H1 (cell line): ENCODE data around the gene NRXN3. TPM values are rescaled to one million over a fixed set of nuclear protein-coding genes. Genes with fewer than 3 reads are reported as not detected.

Experiments used
- CTCF ChIA-PET: fragments of 300-600 bp; sonication (Branson Sonifier 250); formaldehyde crosslinking; loops from one replicate; lab custom pipeline; 2021; ENCODE audit not compliant: partially characterized antibody; lab: Charles Lee
- POLR2A ChIA-PET: fragments of 300-600 bp; sonication (Branson Sonifier 250); formaldehyde crosslinking; loops from one replicate; lab custom pipeline; 2021; ENCODE audit warnings: inconsistent platforms; ENCODE audit not compliant: partially characterized antibody; lab: Charles Lee
- DNase-seq, 2 experiments: peaks; one replicate each; pipeline versions ENCODE4 v3.0.0 to v3.0.0-alpha.2; 2010 to 2022; ENCODE audit warnings: low spot score in 2 of 2, low read depth in 1 of 2, mixed read lengths in 1 of 2
- FAIRE-seq: peaks from 2 replicates; lab custom pipeline; 2011; peaks lifted over from hg19 to GRCh38; lab: Jason Lieb, UNC
- H2AFZ ChIP-seq: 2 replicates; pipeline ENCODE4 v1.8.1; 2012; ENCODE audit warnings: low read length, inconsistent platforms
- H2AK5ac ChIP-seq: 2 replicates; pipeline ENCODE4 v1.6.1; 2013; ENCODE audit warnings: low read depth, low read length
- H2BK120ac ChIP-seq: replicated peaks from 2 replicates; pipeline ENCODE3; 2013; ENCODE audit warnings: low read depth, low read length, inconsistent platforms
- H2BK12ac ChIP-seq: 2 replicates; pipeline ENCODE4 v1.6.1; 2013; ENCODE audit warnings: low read depth, low read length
- H2BK15ac ChIP-seq: 2 replicates; pipeline ENCODE4 v1.6.1; 2013; ENCODE audit warnings: low read length
- H2BK20ac ChIP-seq: 2 replicates; pipeline ENCODE4 v1.6.1; 2013; ENCODE audit warnings: low read length
- H2BK5ac ChIP-seq: 2 replicates; pipeline ENCODE4 v1.6.1; 2013; ENCODE audit warnings: low read depth, low read length
- H3K14ac ChIP-seq: 2 replicates; pipeline ENCODE4 v1.6.1; 2013; ENCODE audit warnings: inconsistent platforms; ENCODE audit not compliant: insufficient read length
- H3K18ac ChIP-seq: 2 replicates; pipeline ENCODE4 v1.6.1; 2013; ENCODE audit warnings: low read length; ENCODE audit errors: extremely low read depth
- H3K23ac ChIP-seq: 2 replicates; pipeline ENCODE4 v1.6.1; 2013; ENCODE audit warnings: inconsistent platforms; ENCODE audit not compliant: insufficient read length
- H3K23me2 ChIP-seq: 2 replicates; pipeline ENCODE4 v1.6.1; 2013; ENCODE audit warnings: low read depth, low read length
- H3K27ac ChIP-seq: 2 replicates; pipeline ENCODE4 v1.6.1; 2011; ENCODE audit warnings: low read depth, low read length, inconsistent platforms
- H3K27me3 ChIP-seq, 4 experiments: replicated peaks in 1 of 4; 1 replicate in 1 of 4; 2 replicates in 3 of 4; pipeline versions ENCODE4 v1.6.1 to v1.8.1; 2011 to 2013; ENCODE audit warnings: low read length in 3 of 4, mild to moderate bottlenecking in 3 of 4, inconsistent platforms in 2 of 4, mixed read lengths in 2 of 4, moderate library complexity in 1 of 4; ENCODE audit not compliant: control insufficient read depth in 3 of 4, insufficient read depth in 3 of 4; ENCODE audit errors: extremely low read depth in 1 of 4
- H3K36me3 ChIP-seq, 4 experiments: 2 replicates each; pipeline versions ENCODE4 v1.6.1 to v1.8.1; 2011 to 2013; ENCODE audit warnings: mild to moderate bottlenecking in 4 of 4, low read length in 3 of 4, moderate library complexity in 2 of 4, control low read depth in 1 of 4, inconsistent platforms in 1 of 4; ENCODE audit not compliant: insufficient read depth in 4 of 4, control insufficient read depth in 2 of 4
- H3K4ac ChIP-seq: replicated peaks from 2 replicates; pipeline ENCODE3; 2013; ENCODE audit warnings: low read length, low read depth, mixed read lengths, inconsistent platforms; ENCODE audit not compliant: insufficient read length
- H3K4me1 ChIP-seq, 4 experiments: replicated peaks in 1 of 4; 1 replicate in 1 of 4; 2 replicates in 3 of 4; pipeline versions ENCODE4 v1.6.1 to v1.8.1; 2011 to 2013; ENCODE audit warnings: low read length in 3 of 4, inconsistent platforms in 2 of 4, mixed read lengths in 1 of 4; ENCODE audit not compliant: insufficient read depth in 4 of 4, control insufficient read depth in 3 of 4
- H3K4me2 ChIP-seq, 2 experiments: 2 replicates each; pipeline versions ENCODE4 v1.6.1 to v1.8.1; 2011 to 2013; ENCODE audit warnings: low read depth in 2 of 2, low read length in 2 of 2, control low read depth in 1 of 2, inconsistent platforms in 1 of 2, mild to moderate bottlenecking in 1 of 2; ENCODE audit not compliant: insufficient read depth in 1 of 2
- H3K4me3 ChIP-seq, 4 experiments: fragments of 200-600, 300-600 bp in 1 of 4; sonication (generic), shearing (Covaris generic), sonication (Bioruptor Twin) in 1 of 4; 2 replicates each; pipeline versions ENCODE4 v1.5.1 to v1.8.1; 2011 to 2016; ENCODE audit warnings: low read length in 4 of 4, low read depth in 3 of 4, control low read depth in 2 of 4, inconsistent platforms in 2 of 4, mild to moderate bottlenecking in 2 of 4, mixed read lengths in 1 of 4, moderate library complexity in 1 of 4; ENCODE audit not compliant: insufficient read depth in 2 of 4; ENCODE audit errors: extremely low read depth in 1 of 4
- H3K56ac ChIP-seq: replicated peaks from 2 replicates; pipeline ENCODE3; 2013; ENCODE audit warnings: low read depth, mild to moderate bottlenecking, mixed read lengths, low read length, inconsistent platforms; ENCODE audit not compliant: insufficient read length
- H3K79me1 ChIP-seq: 2 replicates; pipeline ENCODE4 v1.6.1; 2013; ENCODE audit warnings: low read depth, low read length, control low read depth
- H3K79me2 ChIP-seq, 2 experiments: 2 replicates each; pipeline versions ENCODE4 v1.6.1 to v1.8.1; 2012 to 2013; ENCODE audit warnings: low read length in 2 of 2, mild to moderate bottlenecking in 2 of 2, inconsistent platforms in 1 of 2; ENCODE audit not compliant: insufficient read depth in 2 of 2, control insufficient read depth in 1 of 2
- H3K9ac ChIP-seq, 4 experiments: replicated peaks in 1 of 4; 1 replicate in 1 of 4; 2 replicates in 3 of 4; pipeline versions ENCODE4 v1.6.1 to v1.8.1; 2011 to 2013; ENCODE audit warnings: low read depth in 3 of 4, low read length in 3 of 4, control low read depth in 2 of 4, mild to moderate bottlenecking in 2 of 4, moderate library complexity in 2 of 4, inconsistent platforms in 1 of 4; ENCODE audit errors: extremely low read depth in 1 of 4
- H3K9me3 ChIP-seq, 2 experiments: 2 replicates each; pipeline versions ENCODE4 v1.6.1 to v1.8.1; 2012 to 2013; ENCODE audit warnings: mild to moderate bottlenecking in 2 of 2, moderate library complexity in 2 of 2, control low read depth in 1 of 2, inconsistent platforms in 1 of 2, low read depth in 1 of 2, low read length in 1 of 2, mixed read lengths in 1 of 2; ENCODE audit not compliant: insufficient read depth in 2 of 2
- H4K20me1 ChIP-seq, 2 experiments: replicated peaks in 1 of 2; 2 replicates each; pipeline versions ENCODE3 to v1.8.1; 2011 to 2013; ENCODE audit warnings: inconsistent platforms in 2 of 2, low read length in 2 of 2, mild to moderate bottlenecking in 1 of 2; ENCODE audit not compliant: insufficient read depth in 2 of 2, control insufficient read depth in 1 of 2
- H4K5ac ChIP-seq: 2 replicates; pipeline ENCODE4 v1.6.1; 2013; ENCODE audit warnings: low read length, low read depth, mixed read lengths, inconsistent platforms; ENCODE audit not compliant: insufficient read length
- H4K8ac ChIP-seq: 2 replicates; pipeline ENCODE4 v1.8.0; 2013; ENCODE audit warnings: mild to moderate bottlenecking, moderate library complexity, low read length, inconsistent platforms; ENCODE audit not compliant: insufficient read depth; ENCODE audit errors: extremely low read depth
- H4K91ac ChIP-seq: replicated peaks from 2 replicates; pipeline ENCODE3; 2013; ENCODE audit warnings: low read length, mixed read lengths, inconsistent platforms; ENCODE audit not compliant: insufficient read length
- TAF1 ChIP-seq: IDR thresholded peaks from 2 replicates; pipeline ENCODE4 v1.6.1; 2011; ENCODE audit warnings: mild to moderate bottlenecking, low read depth, low read length
- WGBS, 2 experiments: shearing (Covaris generic) in 1 of 2; methylation state at CpG; one replicate each; pipeline versions ENCODE4 v1.1.6 to v1.1.7; 2013 to 2015; ENCODE audit warnings: low lambda C conversion rate in 2 of 2, mixed read lengths in 2 of 2, inconsistent platforms in 1 of 2, low coverage in 1 of 2, missing lambda C conversion rate in 1 of 2; ENCODE audit not compliant: insufficient replicate concordance in 2 of 2, insufficient coverage in 1 of 2, insufficient read length in 1 of 2; ENCODE audit errors: extremely low coverage in 1 of 2, missing lambda C conversion rate in 1 of 2; 5-methylcytosine and 5-hydroxymethylcytosine counted together
- polyA plus RNA-seq, 7 experiments: library from polyadenylated mRNA; depleted of rRNA in 3 of 7; stranded (reverse) in 5 of 7; unstranded in 2 of 7; fragments of >200 nt in 5 of 7; fragments of 200-250 nt in 2 of 7; gene quantifications; 1 replicate in 5 of 7; 2 replicates in 1 of 7; 4 replicates in 1 of 7; pipeline versions ENCODE4 v1.2.1 to v1.2.3, GENCODE V29; 2011 to 2013; ENCODE audit warnings: missing spikeins in 2 of 7, mixed read lengths in 2 of 7
- total RNA-seq: library from RNA; stranded (reverse); fragmentation: NEBNext Ultra II Directional; extraction: Animal tissue kit (Norgen Biotek cat#: 25700); gene quantifications from 2 replicates; pipeline ENCODE4 v1.2.1, GENCODE V29; 2021

NRXN3 gene
- total and polyA plus RNA-seq, 2 of the 8 experiments (the other 6 are each of a cell fraction or from before 2014, with no cell fraction given), result 2.6 to 4.1 TPM

DNA sequence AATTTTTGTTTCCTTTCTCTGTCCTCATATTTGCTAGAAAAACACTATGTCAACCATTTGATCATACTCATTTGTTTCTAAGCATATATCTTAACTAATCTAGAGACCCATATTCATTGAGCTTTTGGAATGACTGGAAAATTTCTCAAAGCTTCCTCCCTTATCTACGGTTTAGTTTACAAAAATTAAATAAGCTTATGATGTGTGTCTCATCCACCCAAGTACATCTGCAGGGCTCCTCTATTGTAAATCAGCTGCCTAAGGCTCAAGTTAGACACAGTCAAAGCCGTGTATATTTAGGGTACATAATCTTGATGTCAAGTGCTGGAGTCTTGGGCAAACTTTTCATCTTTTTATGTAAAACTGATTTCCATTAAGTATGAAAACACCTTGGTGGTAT is 1670.7 kb downstream of the NRXN3 start:
- POLR2A ChIA-PET, result no interaction called here
- no peak overlapping the region for H3K4me3 ChIP-seq
- no peak overlapping the region for H2AFZ ChIP-seq
- H3K23ac ChIP-seq, result no peak overlapping the region
- no peak overlapping the region for H3K14ac ChIP-seq
- H3K36me3 ChIP-seq, result no peaks in the 10 kb centered on the region
- H3K79me2 ChIP-seq, result no peaks in the 10 kb centered on the region
- H3K4ac ChIP-seq, result no peak overlapping the region
- H3K9ac ChIP-seq, result no peak overlapping the region
- H3K79me1 ChIP-seq, result no peaks in the 10 kb centered on the region
- no peak overlapping the region for H2AK5ac ChIP-seq
- no peak overlapping the region for H3K27ac ChIP-seq
- TF ChIP-seq TAF1, result no peak
- TF ChIP-seq, all 59 proteins: peak for 0
- H3K56ac ChIP-seq, result no peak overlapping the region
- H3K4me1 ChIP-seq, result no peaks in the 10 kb centered on the region
- DNase-seq, result no peak
- no peaks in the 10 kb centered on the region for H3K9me3 ChIP-seq
- H4K8ac ChIP-seq, result no peak overlapping the region
- H3K18ac ChIP-seq, result no peak overlapping the region
- H2BK5ac ChIP-seq, result no peak overlapping the region
- no peak overlapping the region for H2BK20ac ChIP-seq
- H4K91ac ChIP-seq, result no peak overlapping the region
- H4K5ac ChIP-seq, result no peak overlapping the region
- 79% methylated on average over 2 of the region's 2 CpGs; no CpG with 5 or more reads in 1 of the 2 experiments for WGBS, 2 experiments
- no peak overlapping the region for H2BK120ac ChIP-seq
- H3K23me2 ChIP-seq, result no peaks in the 10 kb centered on the region; the same call in 1 of the 2 replicates
- H3K27me3 ChIP-seq, result no peaks in the 10 kb centered on the region
- no peaks in the 10 kb centered on the region for H4K20me1 ChIP-seq
- FAIRE-seq, result no peak
- CTCF ChIA-PET, result interaction anchor here (0.7 to 1.9 kb wide), 4 partner anchors 12 to 872 kb away, joined by 3 to 5 read pairs (median 4); no protein-coding TSS in a partner anchor
- H3K4me2 ChIP-seq, result no peak overlapping the region
- H2BK12ac ChIP-seq, result no peak overlapping the region
- H2BK15ac ChIP-seq, result no peak overlapping the region
